ENCODE measurements around the gene HMGXB3.

- TF ChIP-seq POLR2A (IDR thresholded peaks at IDR 0.05) (no peak), EP300 (IDR thresholded peaks at IDR 0.05) (no peak), POLR2AphosphoS5 (IDR thresholded peaks at IDR 0.05) (no peak), CTCF (IDR thresholded peaks at IDR 0.05) (no peak)
Measured at GRCh38 chr5:149961186-149961685, 39.3 kb upstream of the HMGXB3 start.

Data from suprapubic skin (tissue), 4 donors.